HG02885 (cell line): Measurements from ENCODE around the gene CENPB.
"Not testable (repeated sequence)": the region's sequence is repeated elsewhere in the genome, so short reads cannot be mapped to it uniquely, and the experiment has no call there.

ENCODE experiments used
- ATAC-seq: cut with Tn5 transposase; IDR thresholded peaks from one replicate; pipeline ENCODE4 v1.9.1; 2021; ENCODE audit warnings: mild to moderate bottlenecking; ENCODE audit not compliant: unreplicated experiment, poor library complexity

Gene CENPB

DNA sequence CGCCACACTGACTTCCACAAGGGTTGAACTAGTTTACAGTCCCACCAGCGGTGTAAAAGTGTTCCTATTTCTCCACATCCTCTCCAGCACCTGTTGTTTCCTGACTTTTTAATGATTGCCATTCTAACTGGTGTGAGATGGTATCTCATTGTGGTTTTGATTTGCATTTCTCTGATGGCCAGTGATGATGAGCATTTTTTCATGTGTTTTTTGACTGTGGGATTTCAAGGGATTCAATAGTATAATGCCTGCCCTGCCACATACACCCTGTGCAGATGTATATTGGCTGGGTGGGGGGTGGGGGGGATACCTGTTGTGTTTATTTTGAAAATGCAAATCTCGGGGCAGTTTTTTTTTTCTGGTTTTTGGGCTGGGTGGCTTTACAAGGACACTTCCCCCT lies 7.6 kb upstream of the CENPB start:
- ATAC-seq: not testable (repeated sequence)

DNA sequence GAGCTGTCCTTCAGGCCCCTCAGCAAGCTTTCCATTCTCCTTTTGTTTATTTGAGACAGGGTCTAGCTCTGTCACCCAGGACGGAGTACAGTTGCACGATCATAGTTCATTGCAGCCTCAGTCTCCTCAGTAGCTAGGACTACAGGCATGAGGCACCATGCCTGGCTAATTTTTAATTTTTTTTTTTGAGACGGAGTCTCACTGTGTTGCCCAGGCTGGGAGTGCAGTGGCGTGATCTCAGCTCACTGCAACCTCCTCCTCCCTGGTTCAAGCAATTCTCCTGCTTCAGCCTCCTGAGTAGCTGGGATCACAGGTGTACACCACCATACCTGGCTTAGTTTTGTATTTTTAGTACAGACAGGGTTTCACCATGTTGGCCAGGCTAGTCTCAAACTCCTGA lies 2.7 kb upstream of the CENPB start:
- not testable (repeated sequence) for ATAC-seq

DNA sequence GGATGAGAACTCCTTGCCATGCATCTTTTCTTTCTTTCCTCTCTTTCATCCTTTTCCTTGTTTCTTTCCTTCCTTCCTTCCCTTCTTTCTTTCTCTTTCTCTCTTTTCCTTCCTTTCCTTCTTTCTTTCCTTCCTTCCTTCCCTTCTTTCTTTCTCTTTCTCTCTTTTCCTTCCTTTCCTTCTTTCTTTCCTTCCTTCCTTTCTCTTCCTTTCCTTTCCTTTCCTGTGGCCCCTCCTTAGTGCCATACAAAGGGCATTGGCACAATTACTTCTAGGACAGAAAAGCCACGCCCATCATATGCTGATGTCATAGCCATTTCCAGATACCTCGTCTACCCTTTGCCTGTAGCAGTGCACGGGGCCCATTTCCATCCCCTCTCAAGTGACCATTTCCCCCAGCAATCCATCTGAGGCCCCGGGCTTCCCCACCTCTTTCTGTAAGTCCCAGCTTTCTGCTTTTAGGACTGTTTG lies 2.2 kb upstream of the CENPB start:
- no peak for ATAC-seq

DNA sequence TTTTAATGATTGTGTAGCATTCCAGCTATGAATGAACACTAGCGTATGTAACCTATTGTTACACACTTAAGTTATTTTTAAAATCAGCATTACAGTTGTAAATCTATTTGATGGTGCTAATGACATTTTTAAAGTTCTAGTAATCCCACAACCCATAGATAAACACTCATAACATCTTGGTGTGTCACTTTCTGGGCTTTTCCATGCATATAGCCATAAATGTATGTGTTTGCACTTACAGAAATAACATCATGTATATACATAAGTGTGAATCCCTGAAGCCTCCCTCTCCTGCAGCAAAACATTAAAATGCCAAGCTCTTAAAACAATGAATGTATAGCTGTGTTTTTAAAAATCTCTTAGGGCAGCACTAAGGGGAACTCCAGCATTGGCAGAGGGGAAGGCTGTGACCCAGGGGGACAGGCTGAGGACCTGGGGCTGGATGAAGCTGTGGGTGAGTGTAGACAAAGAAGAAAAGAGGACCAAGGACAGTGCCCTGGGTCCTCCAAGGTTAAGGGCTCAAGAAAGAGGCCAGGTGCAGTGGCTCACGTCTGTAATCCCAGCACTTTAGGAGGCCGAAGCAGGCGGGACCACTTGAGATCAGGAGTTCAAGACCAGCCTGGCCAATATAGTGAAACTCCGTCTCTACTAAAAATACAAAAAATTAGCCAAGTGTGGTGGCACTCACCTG lies 929 bp upstream of the CENPB start:
- ATAC-seq: no peak

DNA sequence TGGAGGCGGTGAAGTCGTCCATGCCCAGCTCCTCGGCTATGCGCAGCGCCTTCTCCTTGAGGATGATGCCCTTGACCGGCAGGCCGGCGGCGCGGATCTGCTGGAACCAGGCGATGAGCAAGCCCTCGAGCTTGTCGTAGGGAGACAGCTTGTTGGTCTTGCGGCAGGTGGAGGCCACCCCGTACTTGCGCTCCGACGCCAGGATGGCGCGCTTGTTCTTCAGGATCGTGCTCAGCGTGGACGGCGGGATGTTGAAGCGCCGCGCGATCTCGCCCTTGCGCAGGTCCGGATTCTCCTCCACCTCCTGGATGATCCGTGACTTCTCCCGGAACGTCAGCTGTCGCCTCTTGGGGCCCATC lies 435 bp downstream of the CENPB start:
- peak; percentile 23 for ATAC-seq

DNA sequence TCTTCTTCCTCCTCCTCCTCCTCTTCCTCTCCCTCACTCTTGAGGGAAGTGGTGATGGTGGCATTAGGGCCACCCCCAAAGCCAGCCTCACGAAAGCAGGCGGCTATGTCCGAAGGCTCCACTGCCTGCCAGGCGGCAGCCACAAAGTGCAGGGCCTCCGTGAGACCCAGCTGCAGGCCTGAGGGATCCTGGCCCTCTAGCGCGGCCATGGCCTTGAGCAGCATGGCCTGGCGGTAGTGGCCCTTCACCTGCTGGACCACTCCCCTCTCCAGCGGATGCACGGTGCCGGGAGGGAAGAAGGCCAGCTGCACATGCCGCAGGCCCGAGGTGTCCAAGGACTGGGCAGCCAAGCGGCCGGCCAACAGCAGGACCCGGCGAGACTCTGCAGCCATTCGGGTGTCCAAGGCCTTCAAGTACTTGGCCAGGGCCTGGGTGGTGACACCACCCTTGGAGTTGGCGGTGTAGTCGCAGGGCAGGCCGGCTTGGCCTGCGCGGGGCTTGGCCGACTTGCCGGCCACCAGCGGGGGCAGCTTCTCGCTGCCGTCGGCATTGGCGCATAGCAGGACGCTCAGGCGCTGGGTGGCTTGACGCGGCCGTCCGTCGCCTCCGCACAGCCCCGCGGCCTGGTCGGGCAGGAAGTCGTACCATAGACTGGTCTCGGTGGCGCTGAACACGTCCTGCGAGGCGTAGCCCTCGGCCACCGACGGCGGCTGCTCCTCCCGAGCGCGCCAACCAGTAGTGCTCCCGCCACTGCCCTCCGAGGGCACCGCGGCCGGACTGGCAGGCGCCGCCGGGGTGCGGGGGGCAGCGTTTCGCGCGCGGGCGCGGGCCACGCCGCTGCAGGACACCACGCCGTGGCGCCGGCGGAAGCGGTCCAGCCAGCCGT lies 1.1 kb downstream of the CENPB start:
- no peak for ATAC-seq

DNA sequence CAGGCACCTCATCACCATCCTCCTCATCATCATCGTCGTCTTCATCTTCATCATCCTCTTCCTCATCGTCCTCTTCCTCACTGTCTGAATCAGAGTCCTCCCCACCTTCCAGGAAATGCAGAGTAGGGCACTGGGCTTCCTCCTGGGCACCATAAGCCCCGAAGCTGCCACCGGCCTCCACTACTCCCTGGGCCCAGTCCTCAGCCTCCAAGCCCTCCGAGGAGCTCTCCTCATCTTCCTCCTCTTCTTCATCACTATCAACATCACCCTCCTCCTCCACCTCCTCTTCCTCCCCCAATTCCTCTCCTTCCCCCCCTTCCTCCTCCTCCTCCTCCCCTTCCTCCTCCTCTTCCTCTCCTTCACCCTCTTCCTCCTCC lies 1.7 kb downstream of the CENPB start:
- ATAC-seq: no peak

DNA sequence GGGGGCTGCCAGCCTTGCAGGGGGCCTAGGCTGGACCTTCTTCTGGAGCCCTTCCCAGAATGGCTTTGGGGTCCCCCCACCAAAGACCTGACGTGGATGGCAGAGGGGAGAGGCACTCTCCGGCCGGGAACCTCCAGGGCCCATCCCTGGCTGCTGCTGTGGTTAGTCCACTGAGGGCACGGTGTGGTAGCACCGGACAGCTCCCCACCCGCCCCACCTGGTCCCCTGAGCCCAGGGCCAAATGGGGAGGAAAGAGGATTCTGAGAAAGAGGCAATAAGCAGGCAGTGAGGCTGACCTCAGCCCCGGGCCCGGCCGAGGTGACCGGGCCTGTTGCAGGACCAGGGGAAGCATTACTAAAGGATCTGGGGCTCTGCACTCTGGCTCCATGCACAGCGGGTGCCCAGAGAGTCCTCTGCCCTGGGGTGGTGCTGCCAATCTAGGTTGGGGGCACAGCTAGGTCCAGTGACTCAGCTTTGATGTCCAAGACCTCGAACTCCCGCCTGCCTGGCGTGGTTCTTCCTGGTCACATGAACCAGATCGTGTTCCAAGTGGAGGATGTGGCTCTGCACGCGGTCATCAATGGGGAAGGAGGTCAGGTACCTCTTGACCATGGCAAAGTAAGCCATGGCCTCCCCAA lies 2.2 kb downstream of the CENPB start:
- ATAC-seq: no peak

DNA sequence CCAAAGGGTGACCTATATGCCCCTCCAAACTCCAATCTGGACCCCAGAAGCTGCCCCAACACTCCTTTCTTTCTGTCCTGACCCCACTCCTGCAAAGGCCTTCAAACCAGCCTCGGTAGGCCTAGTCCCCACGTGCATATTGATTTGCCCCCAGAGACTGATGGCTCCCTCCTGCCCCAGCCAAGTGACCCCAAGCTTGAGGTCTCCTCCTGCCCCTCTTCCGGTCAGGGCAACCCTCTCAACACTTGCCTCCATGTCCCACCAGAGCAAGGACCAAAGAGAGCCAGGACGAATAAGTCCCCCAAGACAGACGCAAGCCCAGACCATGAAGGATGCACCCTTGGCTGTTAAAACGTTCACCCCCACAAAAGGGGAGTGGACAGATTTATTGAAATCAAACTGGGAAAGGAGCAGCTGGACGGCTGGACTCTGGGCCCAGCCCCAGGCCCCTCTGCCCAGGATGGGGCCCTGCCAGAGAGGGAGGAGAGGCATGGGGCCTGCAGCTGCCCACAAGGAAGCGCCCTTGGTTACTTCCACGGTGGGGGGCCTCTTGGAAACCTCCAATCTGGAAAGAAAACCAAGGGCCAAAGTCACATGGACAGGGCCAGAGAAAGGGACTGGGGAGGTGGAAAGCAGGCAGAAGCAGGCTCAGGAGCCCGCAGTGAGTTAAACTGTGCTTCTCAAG lies 2.9 kb downstream of the CENPB start:
- ATAC-seq: no peak

DNA sequence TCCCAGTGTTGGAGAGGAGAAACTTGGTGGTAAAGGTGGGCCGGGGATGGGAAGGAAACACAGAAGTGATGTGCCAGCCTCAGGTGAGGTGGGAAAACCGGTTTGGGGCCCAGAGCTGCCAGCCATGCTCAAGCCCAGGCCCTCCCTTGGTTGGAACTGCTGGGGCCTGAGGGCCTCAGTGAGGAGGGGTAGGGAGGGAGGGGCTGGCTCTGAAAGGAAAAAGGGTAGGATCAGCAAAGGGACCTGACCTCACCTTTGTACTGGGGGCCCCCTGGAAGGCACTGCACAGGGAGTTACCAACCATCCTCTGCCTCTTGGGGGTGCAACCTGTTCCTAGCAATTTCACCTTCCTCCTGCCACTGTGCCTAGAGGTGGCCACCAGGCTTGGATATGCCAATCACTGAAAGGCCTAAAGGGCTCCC lies 3.5 kb downstream of the CENPB start:
- ATAC-seq: no peak

DNA sequence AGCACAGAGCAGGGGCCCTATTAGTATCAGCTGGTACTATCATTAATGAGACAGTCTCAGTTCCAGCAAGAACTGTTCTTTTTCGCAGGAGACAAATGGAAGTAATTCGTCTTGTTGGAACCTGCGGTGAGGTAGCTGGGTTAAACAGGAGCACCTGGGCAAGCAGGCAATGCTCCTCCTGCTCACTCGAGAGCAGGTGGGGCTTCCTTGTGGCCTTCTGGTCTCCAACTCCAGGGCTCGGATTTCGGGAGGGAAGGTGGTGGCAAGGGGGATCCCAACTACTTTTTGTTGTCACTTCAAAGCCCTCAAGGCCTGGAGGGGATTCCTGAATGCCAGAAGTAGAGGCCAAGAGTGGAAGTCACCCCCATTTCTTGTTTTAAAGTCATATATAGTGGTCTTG lies 3.9 kb downstream of the CENPB start:
- ATAC-seq: no peak

DNA sequence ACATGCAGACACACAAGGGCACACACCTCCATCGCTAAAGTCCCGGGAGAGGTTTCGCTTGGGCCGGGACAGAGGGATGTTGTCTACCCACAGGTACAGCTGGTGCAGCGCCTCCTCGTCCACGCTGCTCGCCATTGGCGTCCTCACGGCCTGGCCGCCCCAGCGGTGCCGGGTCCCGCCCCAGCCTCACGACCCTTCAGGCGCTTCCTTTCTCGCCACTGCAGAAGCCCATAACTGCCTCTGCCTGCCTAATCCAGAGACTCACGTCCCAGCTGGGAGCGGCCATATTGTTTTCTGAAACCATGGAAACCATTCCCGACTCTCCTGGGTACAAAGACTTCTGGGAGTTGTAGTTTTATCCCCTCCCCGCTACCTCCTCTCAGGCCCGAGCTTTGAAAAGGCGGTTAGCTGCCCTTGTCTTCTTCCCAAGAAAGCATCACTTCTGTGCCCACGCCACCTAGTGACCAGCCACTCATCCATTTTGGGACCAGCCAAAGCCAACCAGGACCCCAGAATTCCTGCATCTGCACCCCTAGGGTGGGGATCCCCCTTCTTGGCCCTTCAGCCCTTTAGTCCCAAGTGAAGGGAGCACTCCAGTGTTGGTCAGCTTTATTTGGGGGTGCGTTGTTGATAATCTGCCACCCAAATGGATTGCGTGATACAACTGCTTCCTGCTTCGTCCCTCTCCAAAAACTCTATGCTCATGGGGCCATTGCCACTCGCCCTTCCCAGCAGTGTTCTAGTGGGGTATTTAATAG lies 5.2 kb downstream of the CENPB start, which contains the start of gene SPEF1:
Gene SPEF1, minus strand, starts transcription at position 296 of the 758 bp plus-strand sequence. Its CDS starts 161 bp downstream, at position 135.
- ATAC-seq: peak; percentile 65

DNA sequence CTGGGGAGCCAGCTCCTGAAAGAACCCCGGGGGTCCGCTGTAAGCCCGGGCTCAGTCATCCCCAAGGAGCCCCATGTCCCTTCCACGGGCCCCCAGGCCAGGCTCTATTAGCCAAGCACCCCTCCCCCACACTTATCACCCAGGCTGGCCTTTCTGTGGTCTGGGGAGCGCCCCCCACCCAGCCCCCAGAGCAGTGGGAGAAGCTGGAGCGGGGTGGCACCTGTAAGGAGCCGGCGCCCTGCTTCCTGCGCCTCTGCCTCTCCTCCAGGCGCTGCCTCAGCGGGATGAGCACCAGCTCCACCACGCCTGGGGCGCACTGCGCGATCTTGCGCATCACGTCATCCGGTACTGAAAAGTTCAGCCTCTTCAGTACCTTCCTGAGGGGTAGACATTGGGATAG lies 7.6 kb downstream of the CENPB start:
- no peak for ATAC-seq

DNA sequence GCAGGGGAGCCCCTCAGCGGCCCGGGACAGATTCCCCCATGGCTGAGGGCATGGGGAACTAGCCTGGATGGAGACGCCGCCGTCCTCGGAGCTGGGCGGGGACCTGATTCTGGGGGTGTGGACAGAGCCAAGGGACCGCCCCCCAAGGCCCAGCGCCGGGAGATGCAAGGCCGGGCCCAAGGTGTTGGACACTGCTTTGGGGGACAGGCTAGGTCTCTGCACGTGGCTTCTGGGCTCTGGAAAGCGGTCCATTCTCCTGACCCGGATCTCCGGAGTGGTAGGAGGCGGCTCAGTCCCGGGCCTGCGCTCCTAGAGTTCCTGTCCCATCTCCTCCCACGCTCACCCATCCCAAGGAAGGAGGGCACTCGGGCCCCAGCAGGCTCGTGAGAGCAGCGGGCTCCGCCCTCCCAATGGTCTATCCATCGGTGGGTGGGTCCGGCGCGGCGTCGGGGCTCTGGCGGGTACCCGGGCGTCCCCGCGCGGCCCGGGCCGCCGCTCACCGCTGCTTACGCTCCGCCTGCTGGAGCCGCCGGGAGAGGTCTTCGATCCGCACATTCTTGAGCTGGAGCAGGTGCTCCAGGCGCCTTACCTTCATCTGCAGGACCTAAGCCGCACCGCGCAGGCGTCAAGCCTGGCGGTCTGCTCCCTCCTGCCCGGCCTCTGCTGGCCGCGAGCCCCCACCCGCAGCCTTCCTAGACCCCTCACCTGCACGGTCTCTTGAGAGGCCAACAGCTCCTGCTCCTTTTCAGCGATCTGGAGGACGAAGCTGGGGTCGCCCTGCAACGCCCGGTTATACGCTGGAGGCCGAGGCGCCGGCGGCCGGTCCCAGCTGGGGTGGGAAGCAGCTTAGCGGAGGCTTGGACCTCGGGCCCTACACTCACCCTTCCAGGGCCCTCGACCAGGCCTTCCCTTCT lies 8.6 kb downstream of the CENPB start:
- no peak for ATAC-seq

DNA sequence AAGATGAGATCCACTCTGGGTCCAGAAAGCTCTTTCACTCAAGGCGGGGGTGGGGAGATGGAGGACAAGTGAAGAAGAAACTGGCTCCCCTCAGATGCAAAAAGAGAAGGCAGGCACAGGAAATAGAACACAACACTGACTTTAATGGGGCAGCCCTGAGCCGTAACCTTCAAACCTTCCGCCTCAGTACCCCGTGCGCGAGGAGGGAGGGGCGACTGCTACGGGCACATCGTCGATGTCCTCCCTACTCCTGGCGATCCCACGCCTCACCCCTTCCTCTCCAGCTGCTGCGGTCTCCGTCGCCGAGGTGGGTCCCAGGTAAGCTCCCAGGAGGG lies 9.2 kb downstream of the CENPB start:
- ATAC-seq: no peak

DNA sequence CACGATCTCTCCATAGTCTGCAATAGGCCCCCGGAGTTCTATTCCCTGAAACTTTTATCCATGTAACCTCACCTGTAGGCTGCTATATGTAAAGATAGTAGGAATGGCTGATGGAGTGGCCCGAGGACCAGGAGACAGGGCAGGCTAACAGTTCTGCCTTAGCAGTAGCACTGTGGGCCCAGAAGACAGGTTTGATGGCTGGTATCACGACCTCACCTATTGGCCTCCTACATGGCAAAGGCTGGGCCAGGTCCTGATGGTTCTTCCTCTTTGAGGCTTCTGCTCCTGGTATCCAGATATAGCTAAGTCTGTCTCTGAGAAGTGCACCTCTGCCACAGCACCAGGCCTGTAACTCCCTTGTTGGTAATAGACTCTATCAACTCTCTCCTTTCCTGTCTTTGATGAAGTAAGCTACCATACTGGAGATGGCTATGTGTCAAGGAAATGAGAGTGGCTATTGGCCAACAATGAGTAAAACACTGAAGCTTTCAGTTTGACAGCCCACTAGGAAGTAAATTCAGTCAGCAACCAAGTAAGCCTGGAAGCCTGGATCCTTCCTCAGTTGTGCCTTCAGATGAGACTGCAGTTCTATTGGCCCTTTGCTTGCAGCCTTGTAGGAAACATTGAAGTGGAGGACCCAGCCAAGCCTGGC lies 11.0 kb downstream of the CENPB start:
- no peak for ATAC-seq

DNA sequence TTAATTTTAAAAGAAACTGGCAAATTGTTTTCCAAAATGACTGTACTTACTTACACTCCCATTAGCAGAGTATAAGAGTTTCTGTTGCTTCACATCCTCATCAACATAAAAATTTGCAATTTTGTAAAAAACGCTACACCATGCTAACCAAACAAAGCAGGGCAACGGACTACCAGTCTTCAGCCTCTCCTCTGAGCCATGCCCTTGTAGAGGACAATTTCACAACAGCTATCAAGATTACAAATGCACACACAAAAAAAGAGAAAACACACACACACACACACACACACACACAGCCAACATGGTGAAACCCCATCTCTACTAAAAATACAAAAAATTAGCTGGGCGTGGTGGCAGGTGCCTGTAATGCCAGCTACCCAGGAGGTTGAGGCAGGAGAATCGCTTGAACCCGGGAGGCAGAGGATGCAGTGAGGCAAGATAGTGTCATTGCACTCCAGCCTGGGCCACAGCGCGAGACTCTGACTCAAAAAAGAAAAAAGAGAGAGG lies 14.9 kb downstream of the CENPB start:
- no peak for ATAC-seq
